Upper lobe of left lung (tissue), 4 donors: Measurements from ENCODE around the gene ACER2.

ENCODE experiments used
- EP300 ChIP-seq, 4 donors: sonication (generic); formaldehyde crosslinking; IDR thresholded peaks; one replicate each; pipeline ENCODE4 v1.5.1; 2017; ENCODE audit warnings: antibody characterized with exemption in 4 of 4, control low read depth in 2 of 4
- POLR2AphosphoS5 ChIP-seq, 2 donors: sonication (generic); formaldehyde crosslinking; IDR thresholded peaks; one replicate each; pipeline ENCODE4 v1.5.1; 2017; ENCODE audit warnings: antibody characterized with exemption in 2 of 2
- TF ChIP-seq, protein P1 (sequence below), 6 experiments: fragments of 450-650 bp in 4 of 6; fragments of 200-600 bp in 2 of 6; sonication (generic) in 2 of 6; IDR thresholded peaks; one replicate each; pipeline ENCODE4 v1.5.1; 2016 to 2019; ENCODE audit warnings: antibody characterized with exemption in 6 of 6

- TF ChIP-seq EP300 (IDR thresholded peaks at IDR 0.05): no peak
- TF ChIP-seq, protein P1, sequence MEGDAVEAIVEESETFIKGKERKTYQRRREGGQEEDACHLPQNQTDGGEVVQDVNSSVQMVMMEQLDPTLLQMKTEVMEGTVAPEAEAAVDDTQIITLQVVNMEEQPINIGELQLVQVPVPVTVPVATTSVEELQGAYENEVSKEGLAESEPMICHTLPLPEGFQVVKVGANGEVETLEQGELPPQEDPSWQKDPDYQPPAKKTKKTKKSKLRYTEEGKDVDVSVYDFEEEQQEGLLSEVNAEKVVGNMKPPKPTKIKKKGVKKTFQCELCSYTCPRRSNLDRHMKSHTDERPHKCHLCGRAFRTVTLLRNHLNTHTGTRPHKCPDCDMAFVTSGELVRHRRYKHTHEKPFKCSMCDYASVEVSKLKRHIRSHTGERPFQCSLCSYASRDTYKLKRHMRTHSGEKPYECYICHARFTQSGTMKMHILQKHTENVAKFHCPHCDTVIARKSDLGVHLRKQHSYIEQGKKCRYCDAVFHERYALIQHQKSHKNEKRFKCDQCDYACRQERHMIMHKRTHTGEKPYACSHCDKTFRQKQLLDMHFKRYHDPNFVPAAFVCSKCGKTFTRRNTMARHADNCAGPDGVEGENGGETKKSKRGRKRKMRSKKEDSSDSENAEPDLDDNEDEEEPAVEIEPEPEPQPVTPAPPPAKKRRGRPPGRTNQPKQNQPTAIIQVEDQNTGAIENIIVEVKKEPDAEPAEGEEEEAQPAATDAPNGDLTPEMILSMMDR (IDR thresholded peaks at IDR 0.05): no peak
- no peak for TF ChIP-seq POLR2AphosphoS5 (IDR thresholded peaks at IDR 0.05)
These were observed 39.7 kb upstream of the ACER2 start for GRCh38 chr9:19369107-19369506.
